Nephron progenitor cell (in vitro differentiated cells): ENCODE data around the gene EIF4ENIF1.

ENCODE experiments used
- DNase-seq: peaks from one replicate; pipeline ENCODE4 v3.0.0; 2021
- H3K27ac Mint-ChIP-seq: 2 replicates; pipeline ENCODE4 v1.8.0; 2021; ENCODE audit warnings: mild to moderate bottlenecking, moderate library complexity, mixed read lengths
- H3K27me3 Mint-ChIP-seq: 2 replicates; pipeline ENCODE4 v1.8.0; 2021; ENCODE audit warnings: mild to moderate bottlenecking, low read depth, mixed read lengths; ENCODE audit not compliant: poor library complexity
- H3K36me3 Mint-ChIP-seq: 2 replicates; pipeline ENCODE4 v1.8.0; 2021; ENCODE audit warnings: low read depth, mixed read lengths
- H3K4me1 Mint-ChIP-seq: 2 replicates; pipeline ENCODE4 v1.8.0; 2021; ENCODE audit warnings: mixed read lengths
- H3K4me3 Mint-ChIP-seq: 2 replicates; pipeline ENCODE4 v1.8.0; 2021; ENCODE audit warnings: mild to moderate bottlenecking, moderate library complexity, mixed read lengths
- H3K9me3 Mint-ChIP-seq: 2 replicates; pipeline ENCODE4 v1.8.0; 2021; ENCODE audit warnings: mild to moderate bottlenecking, moderate library complexity, mixed read lengths
- CTCF ChIP-seq: fragments of 200-600 bp; sonication (generic); IDR thresholded peaks from 2 replicates; pipeline ENCODE4 v1.5.0; 2021; ENCODE audit warnings: antibody characterized with exemption

The EIF4ENIF1 gene

GRCh38 chr22:31503211-31503964 is 13.7 kb upstream of the EIF4ENIF1 start:
- no peak for TF ChIP-seq CTCF
- H3K27me3 Mint-ChIP-seq = no peaks in the 10 kb centered on the region
- H3K36me3 Mint-ChIP-seq = peaks cover 68% of the 10 kb centered on the region
- H3K4me3 Mint-ChIP-seq = no peak overlapping the region
- peaks cover 44% of the 10 kb centered on the region for H3K9me3 Mint-ChIP-seq
- peaks cover 6% of the 10 kb centered on the region for H3K4me1 Mint-ChIP-seq
- DNase-seq = no peak
- no peak overlapping the region for H3K27ac Mint-ChIP-seq

- DNase-seq = no peak
- TF ChIP-seq CTCF = no peak
- H3K4me3 Mint-ChIP-seq = no peak overlapping the region
- peaks cover 6% of the 10 kb centered on the region for H3K4me1 Mint-ChIP-seq
- peaks cover 4% of the 10 kb centered on the region for H3K27me3 Mint-ChIP-seq
- H3K9me3 Mint-ChIP-seq = peaks cover 46% of the 10 kb centered on the region
- H3K27ac Mint-ChIP-seq = no peak overlapping the region
- peaks cover 66% of the 10 kb centered on the region for H3K36me3 Mint-ChIP-seq
Observed at GRCh38 chr22:31501738-31502137, 12.1 kb upstream of the EIF4ENIF1 start.

- peaks cover 38% of the 10 kb centered on the region for H3K36me3 Mint-ChIP-seq
- no peak for TF ChIP-seq CTCF
- H3K27me3 Mint-ChIP-seq = peaks cover 4% of the 10 kb centered on the region
- peak overlapping the region; percentile 88 for H3K4me3 Mint-ChIP-seq
- peaks cover 29% of the 10 kb centered on the region for H3K9me3 Mint-ChIP-seq
- H3K27ac Mint-ChIP-seq = no peak overlapping the region
- peaks cover 17% of the 10 kb centered on the region for H3K4me1 Mint-ChIP-seq
- DNase-seq = no peak
Observed at GRCh38 chr22:31497148-31497938, 7.7 kb upstream of the EIF4ENIF1 start.

GRCh38 chr22:31496735-31497146 is 7.1 kb upstream of the EIF4ENIF1 start:
- Mint-ChIP-seq H3K9me3 (peaks cover 29% of the 10 kb centered on the region), H3K27ac (no peak overlapping the region), H3K4me1 (peaks cover 22% of the 10 kb centered on the region), H3K36me3 (peaks cover 34% of the 10 kb centered on the region), H3K4me3 (peak overlapping the region; percentile 88), H3K27me3 (peaks cover 4% of the 10 kb centered on the region)
- no peak for TF ChIP-seq CTCF
- DNase-seq = peak; percentile 35

- peaks cover 4% of the 10 kb centered on the region for H3K27me3 Mint-ChIP-seq
- H3K9me3 Mint-ChIP-seq = peaks cover 29% of the 10 kb centered on the region
- no peak for TF ChIP-seq CTCF
- peak; percentile 93 for DNase-seq
- H3K4me3 Mint-ChIP-seq = peak within 1 kb of the TSS; percentile 88
- H3K36me3 Mint-ChIP-seq = peaks cover 28% of the 10 kb centered on the region
- H3K27ac Mint-ChIP-seq = no peak within 1 kb of the TSS
- H3K4me1 Mint-ChIP-seq = peaks cover 26% of the 10 kb centered on the region
Observed at GRCh38 chr22:31496007-31496734, 6.5 kb upstream of the EIF4ENIF1 start, which contains the start of gene SFI1. Gene SFI1, plus strand, starts transcription at chr22:31496536. Its CDS starts 11,749 bp downstream, at chr22:31508285.
